HepG2 (cell line): ENCODE results near the gene NCOA3. TPM values are rescaled to one million over a fixed set of nuclear protein-coding genes. Genes with fewer than 3 reads are reported as not detected.

Source experiments
- ARID2 ChIP-seq: sonication (generic); formaldehyde crosslinking; IDR thresholded peaks from 2 replicates; pipeline ENCODE4 v1.8.1; 2022; ENCODE audit warnings: mild to moderate bottlenecking, missing genetic modification reagents, borderline replicate concordance
- ARID3A ChIP-seq: IDR thresholded peaks from 2 replicates; pipeline ENCODE4 v1.6.1; 2012; ENCODE audit warnings: low read depth, low read length, improper control_type of control experiment
- BHLHE40 ChIP-seq: IDR thresholded peaks from 2 replicates; pipeline ENCODE4 v1.6.1; 2011; ENCODE audit warnings: low read length, improper control_type of control experiment
- HIVEP1 ChIP-seq: sonication (generic); formaldehyde crosslinking; IDR thresholded peaks from 2 replicates; pipeline ENCODE4 v1.4.0; 2020; ENCODE audit warnings: mild to moderate bottlenecking, missing genetic modification reagents
- IRX3 ChIP-seq: sonication (generic); formaldehyde crosslinking; IDR thresholded peaks from 2 replicates; pipeline ENCODE4 v1.8.1; 2023; ENCODE audit warnings: mild to moderate bottlenecking, low read depth, missing genetic modification reagents, borderline replicate concordance
- KLF13 ChIP-seq: sonication (generic); formaldehyde crosslinking; IDR thresholded peaks from 2 replicates; pipeline ENCODE4 v1.4.0; 2020; ENCODE audit warnings: mild to moderate bottlenecking, missing genetic modification reagents
- MED1 ChIP-seq: sonication (generic); formaldehyde crosslinking; IDR thresholded peaks from 2 replicates; pipeline ENCODE4 v1.4.0; 2020; ENCODE audit warnings: missing genetic modification reagents
- NRL ChIP-seq: sonication (generic); formaldehyde crosslinking; IDR thresholded peaks from 2 replicates; pipeline ENCODE4 v1.5.0; 2020; ENCODE audit warnings: missing genetic modification reagents, mild to moderate bottlenecking, moderate library complexity, borderline replicate concordance
- PHB2 ChIP-seq: fragments of 450-650 bp; IDR thresholded peaks from 2 replicates; pipeline ENCODE4 v1.6.1; 2018; ENCODE audit not compliant: partially characterized antibody
- RCOR2 ChIP-seq: IDR thresholded peaks from 2 replicates; pipeline ENCODE4 v1.6.1; 2016; ENCODE audit warnings: missing biosample characterization, missing genetic modification reagents
- SOX6 ChIP-seq, 2 experiments: fragments of 450-650 bp in 1 of 2; sonication (generic) in 1 of 2; formaldehyde crosslinking in 1 of 2; IDR thresholded peaks; 2 replicates each; pipeline versions ENCODE4 v1.4.0 to v1.6.1; 2017 to 2020; ENCODE audit warnings: antibody characterized with exemption in 1 of 2, mild to moderate bottlenecking in 1 of 2, missing genetic modification reagents in 1 of 2
- TARDBP ChIP-seq: sonication (generic); formaldehyde crosslinking; IDR thresholded peaks from 2 replicates; pipeline ENCODE4 v1.8.0; 2022; ENCODE audit warnings: mild to moderate bottlenecking, missing genetic modification reagents
- ZNF17 ChIP-seq: sonication (generic); formaldehyde crosslinking; IDR thresholded peaks from 2 replicates; pipeline ENCODE4 v1.5.0; 2020; ENCODE audit warnings: mild to moderate bottlenecking, missing genetic modification reagents
- ZNF24 ChIP-seq: fragments of 450-650 bp; IDR thresholded peaks from 2 replicates; pipeline ENCODE4 v1.6.1; 2017; ENCODE audit warnings: antibody characterized with exemption, mild to moderate bottlenecking
- ZNF550 ChIP-seq: sonication (generic); formaldehyde crosslinking; IDR thresholded peaks from 2 replicates; pipeline ENCODE4 v1.4.0; 2020; ENCODE audit warnings: mild to moderate bottlenecking, missing genetic modification reagents, borderline replicate concordance
- ZNF724P ChIP-seq: sonication (generic); formaldehyde crosslinking; IDR thresholded peaks from 2 replicates; pipeline ENCODE4 v1.8.0; 2022; ENCODE audit warnings: missing genetic modification reagents, borderline replicate concordance
- ZNF841 ChIP-seq: sonication (generic); formaldehyde crosslinking; IDR thresholded peaks from 2 replicates; pipeline ENCODE4 v1.8.1; 2023; ENCODE audit warnings: missing genetic modification reagents, borderline replicate concordance
- ZNF891 ChIP-seq: sonication (generic); formaldehyde crosslinking; IDR thresholded peaks from 2 replicates; pipeline ENCODE4 v1.5.0; 2020; ENCODE audit warnings: mild to moderate bottlenecking, missing genetic modification reagents
- polyA plus RNA-seq, 8 experiments: library from polyadenylated mRNA; depleted of rRNA in 3 of 8; stranded (reverse) in 7 of 8; unstranded in 1 of 8; fragments of >200 nt; fragmentation: Illumina TruSeq in 4 of 8; extraction: Trizol in 4 of 8; gene quantifications; 2 replicates each; pipeline versions ENCODE4 v1.2.1 to v1.2.3, GENCODE V29; 2011 to 2016; ENCODE audit warnings: low read depth in 4 of 8, missing spikeins in 1 of 8, mixed read lengths in 1 of 8; ENCODE audit not compliant: insufficient read depth in 1 of 8
- total RNA-seq, 5 experiments: library from RNA; depleted of rRNA; stranded (reverse); fragments of >200 nt; fragmentation: Illumina TruSeq; extraction: Trizol; gene quantifications; 2 replicates each; pipeline ENCODE4 v1.2.3, GENCODE V29; 2016; ENCODE audit warnings: low read depth in 1 of 5
- TF ChIP-seq, protein P1 (sequence below): sonication (generic); formaldehyde crosslinking; IDR thresholded peaks from 2 replicates; pipeline ENCODE4 v1.5.1; 2020; ENCODE audit warnings: mild to moderate bottlenecking, moderate library complexity, missing genetic modification reagents
- TF ChIP-seq, protein P2 (sequence below): sonication (generic); formaldehyde crosslinking; IDR thresholded peaks from 2 replicates; pipeline ENCODE4 v1.8.0; 2022; ENCODE audit warnings: mild to moderate bottlenecking, missing genetic modification reagents, moderate library complexity
- TF ChIP-seq, protein P3 (sequence below): sonication (generic); formaldehyde crosslinking; IDR thresholded peaks from 2 replicates; pipeline ENCODE4 v1.5.0; 2020; ENCODE audit warnings: mild to moderate bottlenecking, missing genetic modification reagents, borderline replicate concordance
- TF ChIP-seq, protein P4 (sequence below): sonication (generic); formaldehyde crosslinking; IDR thresholded peaks from 2 replicates; pipeline ENCODE4 v1.4.0; 2020; ENCODE audit warnings: missing genetic modification reagents, borderline replicate concordance

Gene NCOA3
- total and polyA plus RNA-seq, 2 of the 13 experiments (the other 11 are each of a cell fraction or from before 2014, with no cell fraction given) = 35.0 to 56.8 TPM

DNA sequence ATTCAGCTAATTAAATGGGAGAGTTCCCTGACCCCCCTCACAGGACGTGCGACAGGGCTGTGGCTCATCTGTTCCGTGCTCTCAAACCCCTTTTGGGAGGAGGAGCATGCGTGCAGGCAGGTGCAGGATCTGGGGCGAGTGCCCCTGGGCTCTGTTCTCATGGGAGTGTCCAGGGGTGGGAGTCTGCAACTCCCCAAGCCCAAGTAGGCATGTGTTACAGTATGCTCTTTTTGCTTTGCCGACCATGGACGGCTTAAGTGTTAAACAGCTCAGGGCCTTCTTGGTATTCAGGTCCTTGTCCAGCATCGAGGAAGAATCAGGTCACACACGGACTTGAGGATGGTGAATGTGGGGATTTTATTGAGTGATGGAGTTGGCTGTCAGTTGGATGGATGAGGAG, 101.6 kb downstream of the NCOA3 start (continued):
- no peak for TF ChIP-seq ZNF724P (CRISPR knock-in tag)
- no peak for TF ChIP-seq ARID2
- TF ChIP-seq, protein P1, sequence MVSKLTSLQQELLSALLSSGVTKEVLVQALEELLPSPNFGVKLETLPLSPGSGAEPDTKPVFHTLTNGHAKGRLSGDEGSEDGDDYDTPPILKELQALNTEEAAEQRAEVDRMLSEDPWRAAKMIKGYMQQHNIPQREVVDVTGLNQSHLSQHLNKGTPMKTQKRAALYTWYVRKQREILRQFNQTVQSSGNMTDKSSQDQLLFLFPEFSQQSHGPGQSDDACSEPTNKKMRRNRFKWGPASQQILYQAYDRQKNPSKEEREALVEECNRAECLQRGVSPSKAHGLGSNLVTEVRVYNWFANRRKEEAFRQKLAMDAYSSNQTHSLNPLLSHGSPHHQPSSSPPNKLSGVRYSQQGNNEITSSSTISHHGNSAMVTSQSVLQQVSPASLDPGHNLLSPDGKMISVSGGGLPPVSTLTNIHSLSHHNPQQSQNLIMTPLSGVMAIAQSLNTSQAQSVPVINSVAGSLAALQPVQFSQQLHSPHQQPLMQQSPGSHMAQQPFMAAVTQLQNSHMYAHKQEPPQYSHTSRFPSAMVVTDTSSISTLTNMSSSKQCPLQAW (CRISPR knock-in tag) = no peak
- no peak for TF ChIP-seq SOX6 (IDR thresholded peaks at IDR 0.05)
- no peak for TF ChIP-seq SOX6 (CRISPR knock-in tag; IDR thresholded peaks at IDR 0.05)
- no peak for TF ChIP-seq ZNF24
- TF ChIP-seq ZNF891 (CRISPR knock-in tag) = peak; percentile 68; the same call in 1 of the 2 replicates
- TF ChIP-seq, protein P2, sequence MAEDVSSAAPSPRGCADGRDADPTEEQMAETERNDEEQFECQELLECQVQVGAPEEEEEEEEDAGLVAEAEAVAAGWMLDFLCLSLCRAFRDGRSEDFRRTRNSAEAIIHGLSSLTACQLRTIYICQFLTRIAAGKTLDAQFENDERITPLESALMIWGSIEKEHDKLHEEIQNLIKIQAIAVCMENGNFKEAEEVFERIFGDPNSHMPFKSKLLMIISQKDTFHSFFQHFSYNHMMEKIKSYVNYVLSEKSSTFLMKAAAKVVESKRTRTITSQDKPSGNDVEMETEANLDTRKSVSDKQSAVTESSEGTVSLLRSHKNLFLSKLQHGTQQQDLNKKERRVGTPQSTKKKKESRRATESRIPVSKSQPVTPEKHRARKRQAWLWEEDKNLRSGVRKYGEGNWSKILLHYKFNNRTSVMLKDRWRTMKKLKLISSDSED (CRISPR knock-in tag) = no peak
- TF ChIP-seq MED1 = no peak
- no peak for TF ChIP-seq PHB2
- no peak for TF ChIP-seq BHLHE40
- no peak for TF ChIP-seq ARID3A
- no peak; the same call in 1 of the 2 replicates for TF ChIP-seq KLF13
- no peak for TF ChIP-seq TARDBP (CRISPR knock-in tag)
- TF ChIP-seq RCOR2 (CRISPR knock-in tag) = no peak
- TF ChIP-seq ZNF841 (CRISPR knock-in tag) = no peak
- TF ChIP-seq, protein P3, sequence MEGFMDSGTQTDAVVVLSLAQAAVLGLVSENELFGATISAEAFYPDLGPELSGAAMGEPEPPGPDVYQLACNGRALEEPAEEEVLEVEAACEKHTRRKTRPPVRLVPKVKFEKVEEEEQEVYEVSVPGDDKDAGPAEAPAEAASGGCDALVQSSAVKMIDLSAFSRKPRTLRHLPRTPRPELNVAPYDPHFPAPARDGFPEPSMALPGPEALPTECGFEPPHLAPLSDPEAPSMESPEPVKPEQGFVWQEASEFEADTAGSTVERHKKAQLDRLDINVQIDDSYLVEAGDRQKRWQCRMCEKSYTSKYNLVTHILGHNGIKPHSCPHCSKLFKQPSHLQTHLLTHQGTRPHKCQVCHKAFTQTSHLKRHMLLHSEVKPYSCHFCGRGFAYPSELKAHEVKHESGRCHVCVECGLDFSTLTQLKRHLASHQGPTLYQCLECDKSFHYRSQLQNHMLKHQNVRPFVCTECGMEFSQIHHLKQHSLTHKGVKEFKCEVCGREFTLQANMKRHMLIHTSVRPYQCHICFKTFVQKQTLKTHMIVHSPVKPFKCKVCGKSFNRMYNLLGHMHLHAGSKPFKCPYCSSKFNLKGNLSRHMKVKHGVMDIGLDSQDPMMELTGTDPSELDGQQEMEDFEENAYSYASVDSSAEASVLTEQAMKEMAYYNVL (CRISPR knock-in tag) = 0 out of 2 replicates have a peak, but pooled peaks have one; percentile 34
- TF ChIP-seq HIVEP1 (CRISPR knock-in tag) = 0 out of 2 replicates have a peak, but pooled peaks have one; percentile 53
- TF ChIP-seq IRX3 (CRISPR knock-in tag) = no peak
- peak; percentile 46; the same call in 1 of the 2 replicates for TF ChIP-seq NRL (CRISPR knock-in tag)
- TF ChIP-seq ZNF550 (CRISPR knock-in tag) = no peak
- TF ChIP-seq, protein P4, sequence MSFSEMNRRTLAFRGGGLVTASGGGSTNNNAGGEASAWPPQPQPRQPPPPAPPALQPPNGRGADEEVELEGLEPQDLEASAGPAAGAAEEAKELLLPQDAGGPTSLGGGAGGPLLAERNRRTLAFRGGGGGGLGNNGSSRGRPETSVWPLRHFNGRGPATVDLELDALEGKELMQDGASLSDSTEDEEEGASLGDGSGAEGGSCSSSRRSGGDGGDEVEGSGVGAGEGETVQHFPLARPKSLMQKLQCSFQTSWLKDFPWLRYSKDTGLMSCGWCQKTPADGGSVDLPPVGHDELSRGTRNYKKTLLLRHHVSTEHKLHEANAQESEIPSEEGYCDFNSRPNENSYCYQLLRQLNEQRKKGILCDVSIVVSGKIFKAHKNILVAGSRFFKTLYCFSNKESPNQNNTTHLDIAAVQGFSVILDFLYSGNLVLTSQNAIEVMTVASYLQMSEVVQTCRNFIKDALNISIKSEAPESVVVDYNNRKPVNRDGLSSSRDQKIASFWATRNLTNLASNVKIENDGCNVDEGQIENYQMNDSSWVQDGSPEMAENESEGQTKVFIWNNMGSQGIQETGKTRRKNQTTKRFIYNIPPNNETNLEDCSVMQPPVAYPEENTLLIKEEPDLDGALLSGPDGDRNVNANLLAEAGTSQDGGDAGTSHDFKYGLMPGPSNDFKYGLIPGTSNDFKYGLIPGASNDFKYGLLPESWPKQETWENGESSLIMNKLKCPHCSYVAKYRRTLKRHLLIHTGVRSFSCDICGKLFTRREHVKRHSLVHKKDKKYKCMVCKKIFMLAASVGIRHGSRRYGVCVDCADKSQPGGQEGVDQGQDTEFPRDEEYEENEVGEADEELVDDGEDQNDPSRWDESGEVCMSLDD (CRISPR knock-in tag) = no peak
- no peak for TF ChIP-seq ZNF17 (CRISPR knock-in tag)
